HEK293 (cell line): ENCODE data around the gene SEMA3F.

Source experiments
- CTCF ChIA-PET: fragments of 350-600 bp; formaldehyde crosslinking; extraction: SDS; loops from one replicate; lab custom pipeline; 2021; ENCODE audit warnings: antibody characterized with exemption; lab: Yijun Ruan, JAX
- POLR2A ChIA-PET: fragments of 300-600 bp; formaldehyde crosslinking; extraction: SDS; loops from one replicate; lab custom pipeline; 2020; ENCODE audit warnings: antibody characterized with exemption, inconsistent platforms; lab: Yijun Ruan, JAX
- H3K27ac ChIP-seq: fragments of 200-500 bp; sonication (Bioruptor generic); 2 replicates; pipeline ENCODE4 v1.5.1; 2014; ENCODE audit warnings: low read depth, low read length, control low read depth, inconsistent platforms; ENCODE audit errors: extremely low read depth
- H3K36me3 ChIP-seq, 2 experiments: fragments of 200-500 bp in 1 of 2; sonication (Bioruptor generic) in 1 of 2; 1 replicate in 1 of 2; 2 replicates in 1 of 2; pipeline ENCODE4 v1.5.1; 2014 to 2017; ENCODE audit warnings: inconsistent platforms in 2 of 2, low read length in 2 of 2; ENCODE audit not compliant: control insufficient read depth in 2 of 2, insufficient read depth in 1 of 2
- H3K4me1 ChIP-seq: fragments of 200-500 bp; sonication (Bioruptor generic); 2 replicates; pipeline ENCODE4 v1.5.1; 2014; ENCODE audit warnings: mild to moderate bottlenecking, low read length, inconsistent platforms; ENCODE audit not compliant: control insufficient read depth, insufficient read depth
- H3K4me3 ChIP-seq: 2 replicates; pipeline ENCODE4 v1.5.1; 2011; ENCODE audit warnings: low read depth, mild to moderate bottlenecking, control low read depth, low read length, moderate library complexity
- H3K9me3 ChIP-seq: fragments of 200-500 bp; sonication (Bioruptor generic); 2 replicates; pipeline ENCODE4 v1.5.1; 2014; ENCODE audit warnings: low read depth, low read length, inconsistent platforms; ENCODE audit not compliant: control insufficient read depth, insufficient read depth
- GLIS2 ChIP-seq: fragments of 450-650 bp; formaldehyde crosslinking; IDR thresholded peaks from 2 replicates; pipeline ENCODE4 v1.5.1; 2016; ENCODE audit warnings: missing biosample characterization, missing genetic modification characterization
- KLF16 ChIP-seq: fragments of 450-650 bp; formaldehyde crosslinking; IDR thresholded peaks from 2 replicates; pipeline ENCODE4 v1.5.1; 2017; ENCODE audit warnings: missing biosample characterization, missing genetic modification characterization
- MEIS1 ChIP-seq: sonication (generic); formaldehyde crosslinking; IDR thresholded peaks from 2 replicates; pipeline ENCODE4 v1.8.1; 2022; ENCODE audit warnings: missing genetic modification reagents, mild to moderate bottlenecking, borderline replicate concordance
- PATZ1 ChIP-seq: fragments of 450-650 bp; formaldehyde crosslinking; IDR thresholded peaks from 2 replicates; pipeline ENCODE4 v1.5.1; 2016; ENCODE audit warnings: missing biosample characterization, missing genetic modification characterization
- PBX3 ChIP-seq: sonication (generic); formaldehyde crosslinking; IDR thresholded peaks from 2 replicates; pipeline ENCODE4 v1.8.1; 2022; ENCODE audit warnings: mild to moderate bottlenecking, moderate library complexity, missing genetic modification reagents
- SP7 ChIP-seq: fragments of 450-650 bp; formaldehyde crosslinking; IDR thresholded peaks from 2 replicates; pipeline ENCODE4 v1.5.1; 2016; ENCODE audit warnings: missing biosample characterization, missing genetic modification characterization
- TRIM28 ChIP-seq: IDR thresholded peaks from 2 replicates; pipeline ENCODE4 v1.6.1; 2011; ENCODE audit warnings: low read length, control low read depth, borderline replicate concordance
- ZNF155 ChIP-seq: fragments of 450-650 bp; formaldehyde crosslinking; IDR thresholded peaks from 2 replicates; pipeline ENCODE4 v1.5.1; 2016; ENCODE audit warnings: missing biosample characterization, missing genetic modification characterization
- ZNF174 ChIP-seq: fragments of 450-650 bp; formaldehyde crosslinking; IDR thresholded peaks from 2 replicates; pipeline ENCODE4 v1.5.0; 2017; ENCODE audit warnings: missing biosample characterization, mild to moderate bottlenecking, missing genetic modification characterization
- ZNF214 ChIP-seq: fragments of 450-650 bp; formaldehyde crosslinking; IDR thresholded peaks from 2 replicates; pipeline ENCODE4 v1.5.1; 2017; ENCODE audit warnings: missing biosample characterization, mild to moderate bottlenecking, missing genetic modification characterization, borderline replicate concordance
- ZNF37A ChIP-seq: fragments of 450-650 bp; IDR thresholded peaks from 2 replicates; pipeline ENCODE4 v1.5.1; 2018; ENCODE audit warnings: missing biosample characterization, missing genetic modification characterization
- ZNF501 ChIP-seq: fragments of 450-650 bp; formaldehyde crosslinking; IDR thresholded peaks from 2 replicates; pipeline ENCODE4 v1.5.1; 2016; ENCODE audit warnings: missing biosample characterization, missing genetic modification characterization
- ZNF549 ChIP-seq: fragments of 450-650 bp; IDR thresholded peaks from 2 replicates; pipeline ENCODE4 v1.5.1; 2018; ENCODE audit warnings: missing biosample characterization, missing genetic modification characterization, mild to moderate bottlenecking, inconsistent platforms, moderate library complexity
- ZNF596 ChIP-seq: fragments of 450-650 bp; IDR thresholded peaks from 2 replicates; pipeline ENCODE4 v1.5.0; 2018; ENCODE audit warnings: missing biosample characterization, mild to moderate bottlenecking, missing genetic modification characterization, moderate library complexity
- ZNF639 ChIP-seq: fragments of 450-650 bp; formaldehyde crosslinking; IDR thresholded peaks from 2 replicates; pipeline ENCODE4 v1.5.1; 2016; ENCODE audit warnings: missing biosample characterization, missing genetic modification characterization
- ZNF645 ChIP-seq: fragments of 450-650 bp; formaldehyde crosslinking; IDR thresholded peaks from 2 replicates; pipeline ENCODE4; 2016; ENCODE audit warnings: missing biosample characterization, missing genetic modification characterization
- TF ChIP-seq, protein P1 (sequence below): fragments of 450-650 bp; formaldehyde crosslinking; IDR thresholded peaks from 2 replicates; pipeline ENCODE4 v1.5.1; 2016; ENCODE audit warnings: missing biosample characterization, missing genetic modification characterization, low read depth
- TF ChIP-seq, protein P2 (sequence below): fragments of 450-650 bp; formaldehyde crosslinking; IDR thresholded peaks from 2 replicates; pipeline ENCODE4 v1.5.1; 2016; ENCODE audit warnings: missing biosample characterization, missing genetic modification characterization, borderline replicate concordance

SEMA3F gene

GRCh38 chr3:50154840-50155490 is at the start of gene SEMA3F:
Gene SEMA3F (plus strand): TSS chr3:50155324. CDS start chr3:50159623, 4,299 bp downstream.
- POLR2A ChIA-PET, result no interaction called here

GRCh38 chr3:50111757-50112156 is 43.4 kb upstream of the SEMA3F start:
- H3K27ac ChIP-seq, result no peak overlapping the region
- H3K4me3 ChIP-seq, result no peak overlapping the region
- ChIA-PET POLR2A (no interaction called here), CTCF (interaction anchor here (0.7 to 1.0 kb wide), 2 partner anchors 10 to 22 kb away, joined by 3 read pairs; no protein-coding TSS in a partner anchor)
- H3K9me3 ChIP-seq, result no peaks in the 10 kb centered on the region
- no peaks in the 10 kb centered on the region for H3K4me1 ChIP-seq
- peaks cover 62 to 98% of the 10 kb centered on the region in 2 experiments for H3K36me3 ChIP-seq
- TF ChIP-seq KLF16 (tag by site-specific recombination) (no peak), ZNF639 (tag by site-specific recombination) (no peak), ZNF549 (no peak), ZNF174 (tag by site-specific recombination) (no peak), GLIS2 (tag by site-specific recombination) (no peak), PATZ1 (no peak), ZNF501 (tag by site-specific recombination) (no peak), ZNF645 (tag by site-specific recombination) (no peak)
- TF ChIP-seq, protein P1, sequence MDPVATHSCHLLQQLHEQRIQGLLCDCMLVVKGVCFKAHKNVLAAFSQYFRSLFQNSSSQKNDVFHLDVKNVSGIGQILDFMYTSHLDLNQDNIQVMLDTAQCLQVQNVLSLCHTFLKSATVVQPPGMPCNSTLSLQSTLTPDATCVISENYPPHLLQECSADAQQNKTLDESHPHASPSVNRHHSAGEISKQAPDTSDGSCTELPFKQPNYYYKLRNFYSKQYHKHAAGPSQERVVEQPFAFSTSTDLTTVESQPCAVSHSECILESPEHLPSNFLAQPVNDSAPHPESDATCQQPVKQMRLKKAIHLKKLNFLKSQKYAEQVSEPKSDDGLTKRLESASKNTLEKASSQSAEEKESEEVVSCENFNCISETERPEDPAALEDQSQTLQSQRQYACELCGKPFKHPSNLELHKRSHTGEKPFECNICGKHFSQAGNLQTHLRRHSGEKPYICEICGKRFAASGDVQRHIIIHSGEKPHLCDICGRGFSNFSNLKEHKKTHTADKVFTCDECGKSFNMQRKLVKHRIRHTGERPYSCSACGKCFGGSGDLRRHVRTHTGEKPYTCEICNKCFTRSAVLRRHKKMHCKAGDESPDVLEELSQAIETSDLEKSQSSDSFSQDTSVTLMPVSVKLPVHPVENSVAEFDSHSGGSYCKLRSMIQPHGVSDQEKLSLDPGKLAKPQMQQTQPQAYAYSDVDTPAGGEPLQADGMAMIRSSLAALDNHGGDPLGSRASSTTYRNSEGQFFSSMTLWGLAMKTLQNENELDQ, result no peak

More at GRCh38 chr3:50154840-50155490, at the start of gene SEMA3F:
- Histone ChIP-seq H3K9me3 (no peaks in the 10 kb centered on the region), H3K4me1 (0 out of 2 replicates have a peak, but pooled peaks cover 3% of the 10 kb centered on the region), H3K27ac (no peak within 1 kb of the TSS; the same call in 1 of the 2 replicates), H3K4me3 (peak within 1 kb of the TSS; percentile 42), H3K36me3 (peaks cover 0 to 8% of the 10 kb centered on the region in 2 experiments; a peak in 1 of 3 replicates)
- CTCF ChIA-PET, result no interaction called here
- no peak for TF ChIP-seq ZNF214
- no peak for TF ChIP-seq ZNF155 (tag by site-specific recombination)
- TF ChIP-seq ZNF596 (tag by site-specific recombination), result no peak
- TF ChIP-seq SP7 (tag by site-specific recombination), result no peak
- TF ChIP-seq ZNF37A (tag by site-specific recombination), result no peak
- TF ChIP-seq TRIM28, result no peak
- TF ChIP-seq, protein P2, sequence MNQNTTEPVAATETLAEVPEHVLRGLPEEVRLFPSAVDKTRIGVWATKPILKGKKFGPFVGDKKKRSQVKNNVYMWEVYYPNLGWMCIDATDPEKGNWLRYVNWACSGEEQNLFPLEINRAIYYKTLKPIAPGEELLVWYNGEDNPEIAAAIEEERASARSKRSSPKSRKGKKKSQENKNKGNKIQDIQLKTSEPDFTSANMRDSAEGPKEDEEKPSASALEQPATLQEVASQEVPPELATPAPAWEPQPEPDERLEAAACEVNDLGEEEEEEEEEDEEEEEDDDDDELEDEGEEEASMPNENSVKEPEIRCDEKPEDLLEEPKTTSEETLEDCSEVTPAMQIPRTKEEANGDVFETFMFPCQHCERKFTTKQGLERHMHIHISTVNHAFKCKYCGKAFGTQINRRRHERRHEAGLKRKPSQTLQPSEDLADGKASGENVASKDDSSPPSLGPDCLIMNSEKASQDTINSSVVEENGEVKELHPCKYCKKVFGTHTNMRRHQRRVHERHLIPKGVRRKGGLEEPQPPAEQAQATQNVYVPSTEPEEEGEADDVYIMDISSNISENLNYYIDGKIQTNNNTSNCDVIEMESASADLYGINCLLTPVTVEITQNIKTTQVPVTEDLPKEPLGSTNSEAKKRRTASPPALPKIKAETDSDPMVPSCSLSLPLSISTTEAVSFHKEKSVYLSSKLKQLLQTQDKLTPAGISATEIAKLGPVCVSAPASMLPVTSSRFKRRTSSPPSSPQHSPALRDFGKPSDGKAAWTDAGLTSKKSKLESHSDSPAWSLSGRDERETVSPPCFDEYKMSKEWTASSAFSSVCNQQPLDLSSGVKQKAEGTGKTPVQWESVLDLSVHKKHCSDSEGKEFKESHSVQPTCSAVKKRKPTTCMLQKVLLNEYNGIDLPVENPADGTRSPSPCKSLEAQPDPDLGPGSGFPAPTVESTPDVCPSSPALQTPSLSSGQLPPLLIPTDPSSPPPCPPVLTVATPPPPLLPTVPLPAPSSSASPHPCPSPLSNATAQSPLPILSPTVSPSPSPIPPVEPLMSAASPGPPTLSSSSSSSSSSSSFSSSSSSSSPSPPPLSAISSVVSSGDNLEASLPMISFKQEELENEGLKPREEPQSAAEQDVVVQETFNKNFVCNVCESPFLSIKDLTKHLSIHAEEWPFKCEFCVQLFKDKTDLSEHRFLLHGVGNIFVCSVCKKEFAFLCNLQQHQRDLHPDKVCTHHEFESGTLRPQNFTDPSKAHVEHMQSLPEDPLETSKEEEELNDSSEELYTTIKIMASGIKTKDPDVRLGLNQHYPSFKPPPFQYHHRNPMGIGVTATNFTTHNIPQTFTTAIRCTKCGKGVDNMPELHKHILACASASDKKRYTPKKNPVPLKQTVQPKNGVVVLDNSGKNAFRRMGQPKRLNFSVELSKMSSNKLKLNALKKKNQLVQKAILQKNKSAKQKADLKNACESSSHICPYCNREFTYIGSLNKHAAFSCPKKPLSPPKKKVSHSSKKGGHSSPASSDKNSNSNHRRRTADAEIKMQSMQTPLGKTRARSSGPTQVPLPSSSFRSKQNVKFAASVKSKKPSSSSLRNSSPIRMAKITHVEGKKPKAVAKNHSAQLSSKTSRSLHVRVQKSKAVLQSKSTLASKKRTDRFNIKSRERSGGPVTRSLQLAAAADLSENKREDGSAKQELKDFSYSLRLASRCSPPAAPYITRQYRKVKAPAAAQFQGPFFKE, result no peak
- TF ChIP-seq KLF16 (tag by site-specific recombination), result no peak
- no peak for TF ChIP-seq MEIS1
- no peak for TF ChIP-seq PBX3 (CRISPR knock-in tag)
